H1 (cell line): Measurements from ENCODE around the gene GLYR1.

Experiments
- CBX5 ChIP-seq: fragments of 300-800, 300-1000 bp; sonication (generic); IDR thresholded peaks from 2 replicates; pipeline ENCODE4 v1.7.1; 2016; ENCODE audit warnings: antibody characterized with exemption, low read length, low read depth
- EZH2 ChIP-seq: fragments of 200-600 bp; sonication (generic); IDR thresholded peaks from 2 replicates; pipeline ENCODE4 v1.7.1; 2012; ENCODE audit warnings: low read depth, mild to moderate bottlenecking, moderate library complexity, low read length, inconsistent platforms; ENCODE audit not compliant: severe bottlenecking
- HDAC6 ChIP-seq: IDR thresholded peaks from one replicate; pipeline ENCODE4 v1.7.1; 2012; ENCODE audit warnings: low read depth, mild to moderate bottlenecking, inconsistent platforms, low read length, moderate library complexity
- KDM5A ChIP-seq: fragments of 200-600 bp; IDR thresholded peaks from 2 replicates; pipeline ENCODE4 v1.7.1; 2012; ENCODE audit warnings: mild to moderate bottlenecking, low read length, inconsistent platforms, mixed read lengths
- POLR2A ChIP-seq, 2 experiments: IDR thresholded peaks; 1 replicate in 1 of 2; 2 replicates in 1 of 2; pipeline ENCODE4 v1.6.1; 2011; ENCODE audit warnings: low read depth in 2 of 2, low read length in 2 of 2, mild to moderate bottlenecking in 2 of 2; ENCODE audit errors: control extremely low read depth in 1 of 2
- POLR2AphosphoS5 ChIP-seq: IDR thresholded peaks from 2 replicates; pipeline ENCODE4 v1.6.1; 2011; ENCODE audit warnings: low read depth, low read length
- TF ChIP-seq, protein P1 (sequence below): IDR thresholded peaks from 2 replicates; pipeline ENCODE4 v1.6.1; 2012; ENCODE audit warnings: inconsistent platforms
- TF ChIP-seq, protein P2 (sequence below), 3 experiments: IDR thresholded peaks; 1 replicate in 2 of 3; 2 replicates in 1 of 3; pipeline versions ENCODE4 v1.5.1 to v1.6.1; 2011; ENCODE audit warnings: low read length in 3 of 3, mild to moderate bottlenecking in 3 of 3, inconsistent platforms in 2 of 3, low read depth in 1 of 3, moderate library complexity in 1 of 3; ENCODE audit not compliant: insufficient read depth in 1 of 3; ENCODE audit errors: control extremely low read depth in 1 of 3

DNA sequence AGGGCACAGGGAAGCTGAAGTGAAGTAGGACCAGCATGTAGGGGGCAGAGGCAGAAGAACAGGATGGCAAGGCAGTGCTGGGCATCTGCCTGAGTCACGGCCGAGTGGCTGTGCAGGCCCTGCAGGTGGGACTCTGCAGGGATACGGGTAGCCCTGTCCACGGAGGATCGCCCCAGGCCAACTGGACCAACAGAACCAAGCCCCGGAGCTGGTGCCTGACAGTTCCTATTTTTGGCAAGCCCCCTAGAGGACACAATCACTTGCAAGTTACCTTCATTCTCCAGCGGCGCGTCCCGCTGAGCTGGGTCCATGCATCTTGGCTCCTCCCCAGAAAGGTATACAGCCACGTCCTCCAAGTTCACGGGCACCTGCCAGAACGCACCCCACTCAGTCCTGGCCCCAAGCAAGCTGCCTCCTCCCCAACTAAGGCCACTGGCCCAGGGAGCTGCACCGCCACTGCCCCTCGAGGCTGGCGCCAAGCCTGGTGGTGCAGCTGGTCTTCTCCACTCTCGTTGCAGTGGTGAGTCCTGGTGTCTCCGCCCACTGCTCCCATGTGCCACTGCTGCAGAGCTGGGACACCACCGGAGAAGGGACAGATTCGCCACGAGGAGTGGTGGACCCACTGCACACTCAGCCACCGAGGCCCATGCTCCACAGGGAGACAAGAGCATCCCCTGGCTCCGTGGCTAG lies 86.7 kb downstream of the GLYR1 start:
- TF ChIP-seq POLR2AphosphoS5 (no peak), POLR2A (IDR thresholded peaks at IDR 0.05; ENCODE audit: control extremely low read depth in 1 of 2, low read depth in 2 of 2, low read length in 2 of 2) (no peak), HDAC6 (no peak), EZH2 (no peak), KDM5A (no peak), CBX5 (no peak)
- TF ChIP-seq, protein P1, sequence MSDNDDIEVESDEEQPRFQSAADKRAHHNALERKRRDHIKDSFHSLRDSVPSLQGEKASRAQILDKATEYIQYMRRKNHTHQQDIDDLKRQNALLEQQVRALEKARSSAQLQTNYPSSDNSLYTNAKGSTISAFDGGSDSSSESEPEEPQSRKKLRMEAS: no peak
- TF ChIP-seq, protein P2, sequence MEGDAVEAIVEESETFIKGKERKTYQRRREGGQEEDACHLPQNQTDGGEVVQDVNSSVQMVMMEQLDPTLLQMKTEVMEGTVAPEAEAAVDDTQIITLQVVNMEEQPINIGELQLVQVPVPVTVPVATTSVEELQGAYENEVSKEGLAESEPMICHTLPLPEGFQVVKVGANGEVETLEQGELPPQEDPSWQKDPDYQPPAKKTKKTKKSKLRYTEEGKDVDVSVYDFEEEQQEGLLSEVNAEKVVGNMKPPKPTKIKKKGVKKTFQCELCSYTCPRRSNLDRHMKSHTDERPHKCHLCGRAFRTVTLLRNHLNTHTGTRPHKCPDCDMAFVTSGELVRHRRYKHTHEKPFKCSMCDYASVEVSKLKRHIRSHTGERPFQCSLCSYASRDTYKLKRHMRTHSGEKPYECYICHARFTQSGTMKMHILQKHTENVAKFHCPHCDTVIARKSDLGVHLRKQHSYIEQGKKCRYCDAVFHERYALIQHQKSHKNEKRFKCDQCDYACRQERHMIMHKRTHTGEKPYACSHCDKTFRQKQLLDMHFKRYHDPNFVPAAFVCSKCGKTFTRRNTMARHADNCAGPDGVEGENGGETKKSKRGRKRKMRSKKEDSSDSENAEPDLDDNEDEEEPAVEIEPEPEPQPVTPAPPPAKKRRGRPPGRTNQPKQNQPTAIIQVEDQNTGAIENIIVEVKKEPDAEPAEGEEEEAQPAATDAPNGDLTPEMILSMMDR (IDR thresholded peaks at IDR 0.05; ENCODE audit: control extremely low read depth in 1 of 3, insufficient read depth in 1 of 3, low read depth in 1 of 3, low read length in 3 of 3): no peak
